ENCODE data around the gene SLC25A47.

DNA sequence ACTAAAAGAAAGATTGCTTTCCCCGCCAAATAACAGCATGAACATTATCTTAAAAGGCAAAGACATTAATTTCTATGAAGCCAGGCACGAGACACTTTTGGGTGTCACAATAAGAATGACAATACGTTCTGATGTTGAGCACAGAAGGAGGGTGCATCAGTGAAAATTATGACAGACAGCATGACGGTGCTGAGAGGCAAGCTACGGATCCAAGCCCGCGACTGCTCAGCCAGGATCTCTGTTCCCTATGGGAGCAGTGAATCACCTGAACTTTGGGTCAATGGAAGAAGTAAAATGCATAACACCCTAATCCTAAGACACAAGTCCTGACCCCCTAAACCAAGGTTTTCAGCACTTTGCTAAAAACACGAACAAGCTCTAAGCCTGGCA lies 51.7 kb downstream of the SLC25A47 start:
- no peak for TF ChIP-seq EZH2 (IDR thresholded peaks at IDR 0.05; ENCODE audit: insufficient read depth, poor library complexity, severe bottlenecking)
- TF ChIP-seq EZH2phosphoT487 (IDR thresholded peaks at IDR 0.05; ENCODE audit: insufficient read depth, low read depth): no peak
